ENCODE measurements around the gene VPS41.

GRCh38 chr7:38932509-38933168 lies 23.6 kb upstream of the VPS41 start:
- TF ChIP-seq POLR2A (IDR thresholded peaks at IDR 0.05) (no peak), CTCF (IDR thresholded peaks at IDR 0.05) (peak; percentile 69 to 86 (median 80))
